NT2/D1 (cell line): ENCODE data around the gene PATZ1.

Experiments
- YY1 ChIP-seq: IDR thresholded peaks from 2 replicates; pipeline ENCODE4 v1.6.1; 2011; ENCODE audit not compliant: insufficient read length, insufficient read depth
- ZNF274 ChIP-seq: IDR thresholded peaks from 2 replicates; pipeline ENCODE4 v1.6.1; 2011; ENCODE audit warnings: mild to moderate bottlenecking, low read depth, low read length

DNA sequence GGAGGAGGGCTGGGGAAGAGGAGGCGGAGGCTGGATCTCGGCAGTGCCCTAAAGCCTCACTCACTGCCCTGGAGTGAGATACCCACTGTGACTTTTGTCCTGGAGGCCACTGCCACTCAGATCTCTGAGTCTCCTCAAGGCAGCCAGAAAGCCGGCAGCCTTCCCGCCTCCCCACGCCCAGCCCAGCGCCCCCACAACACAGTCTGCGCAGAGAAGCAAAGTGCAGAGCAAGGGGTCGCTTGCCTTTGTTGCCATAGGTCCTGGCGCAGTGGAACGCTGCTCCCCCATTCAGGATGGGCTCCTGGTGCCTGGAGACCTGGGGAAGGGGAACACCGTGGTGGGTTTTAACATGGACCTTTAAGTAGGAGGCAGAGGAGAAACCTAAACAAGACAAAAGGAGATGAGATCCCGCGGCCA is 17.6 kb downstream of the PATZ1 start:
- no peak for TF ChIP-seq YY1
- TF ChIP-seq ZNF274 = no peak
